Measurements from ENCODE around the gene ATP1A3. TPM values are rescaled to one million over a fixed set of nuclear protein-coding genes. Genes with fewer than 3 reads are reported as not detected.

The ATP1A3 gene
- total RNA-seq, 2 donors from 2014 or later = 4.3 to 6.2 TPM

DNA sequence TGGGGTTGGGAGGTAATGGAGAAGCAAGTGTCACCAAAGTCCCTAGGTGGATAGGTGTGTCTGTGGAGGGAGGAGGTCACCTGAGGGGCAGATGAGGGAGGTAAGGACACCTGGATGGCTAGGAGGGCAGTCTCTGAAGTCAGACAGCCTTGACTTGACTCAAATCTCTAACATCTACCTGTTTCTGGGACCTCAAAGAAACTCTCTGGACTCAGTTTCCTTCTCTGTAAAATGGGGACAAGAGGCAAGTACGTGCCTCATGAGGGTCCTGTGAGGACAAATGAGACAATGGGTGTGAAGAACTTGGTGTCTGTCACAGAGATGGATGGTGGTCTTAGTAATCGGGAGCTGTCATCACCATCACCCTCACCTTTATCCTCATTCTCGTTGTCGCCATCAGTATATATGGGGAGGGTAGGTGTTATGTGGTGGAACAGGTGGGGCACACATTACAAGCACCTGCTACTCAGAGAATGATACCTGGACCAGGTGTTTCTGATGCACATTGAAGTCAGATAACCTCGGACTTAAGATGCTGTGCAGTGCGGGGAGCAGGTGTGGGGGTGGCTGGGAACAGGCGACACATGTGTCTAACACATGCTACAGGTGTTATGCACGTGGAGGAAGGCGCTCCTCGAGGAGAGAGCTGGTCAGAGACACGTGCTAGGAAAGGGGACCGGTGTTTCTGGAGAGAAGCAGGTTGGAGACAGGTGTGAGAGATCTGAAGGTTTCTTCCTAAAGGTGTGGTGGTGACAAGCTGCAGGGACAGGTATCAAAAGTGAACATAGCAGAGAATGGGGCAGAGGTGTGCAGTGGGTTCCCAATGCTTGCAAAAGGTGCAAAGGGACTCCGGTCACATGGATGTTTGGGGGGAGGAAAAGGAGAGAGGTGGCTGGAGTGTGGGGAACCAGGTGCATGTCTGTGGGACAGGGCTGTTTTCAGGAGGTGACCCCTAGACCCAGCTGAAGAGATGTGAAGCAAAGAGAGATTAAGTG lies 69.6 kb downstream of the ATP1A3 start:
- Mint-ChIP-seq H3K36me3 (ENCODE audit: insufficient read depth in 2 of 2) (peaks cover 0 to 4% of the 10 kb centered on the region in 2 donors), H3K4me3 (no peak overlapping the region), H3K27ac (no peak overlapping the region), H3K9me3 (no peaks in the 10 kb centered on the region), H3K4me1 (ENCODE audit: low read depth) (peaks cover 21% of the 10 kb centered on the region), H3K27me3 (ENCODE audit: low read depth) (peaks cover 14% of the 10 kb centered on the region)
- DNase-seq (no peak), ATAC-seq (replicated peaks in 1 of 2) (no peak)

- H3K9me3 Mint-ChIP-seq = no peaks in the 10 kb centered on the region
- H3K27me3 Mint-ChIP-seq (ENCODE audit: low read depth) = peaks cover 14% of the 10 kb centered on the region
- peaks cover 13% of the 10 kb centered on the region for H3K4me1 Mint-ChIP-seq (ENCODE audit: low read depth)
- no peak overlapping the region for H3K4me3 Mint-ChIP-seq
- no peak for DNase-seq
- peaks cover 0 to 2% of the 10 kb centered on the region in 2 donors for H3K36me3 Mint-ChIP-seq (ENCODE audit: insufficient read depth in 2 of 2)
- no peak overlapping the region for H3K27ac Mint-ChIP-seq
- ATAC-seq (replicated peaks in 1 of 2) = no peak
Measured at GRCh38 chr19:41923045-41923788, 70.8 kb downstream of the ATP1A3 start.

- ATAC-seq (replicated peaks in 1 of 2) (no peak), DNase-seq (no peak)
- peaks cover 13% of the 10 kb centered on the region for H3K4me1 Mint-ChIP-seq (ENCODE audit: low read depth)
- H3K9me3 Mint-ChIP-seq = no peaks in the 10 kb centered on the region
- H3K27me3 Mint-ChIP-seq (ENCODE audit: low read depth) = peaks cover 14% of the 10 kb centered on the region
- H3K27ac Mint-ChIP-seq = no peak overlapping the region
- no peaks in the 10 kb centered on the region for H3K36me3 Mint-ChIP-seq (ENCODE audit: insufficient read depth in 2 of 2)
- no peak overlapping the region for H3K4me3 Mint-ChIP-seq
Measured at GRCh38 chr19:41922585-41922984, 71.4 kb downstream of the ATP1A3 start.

DNA sequence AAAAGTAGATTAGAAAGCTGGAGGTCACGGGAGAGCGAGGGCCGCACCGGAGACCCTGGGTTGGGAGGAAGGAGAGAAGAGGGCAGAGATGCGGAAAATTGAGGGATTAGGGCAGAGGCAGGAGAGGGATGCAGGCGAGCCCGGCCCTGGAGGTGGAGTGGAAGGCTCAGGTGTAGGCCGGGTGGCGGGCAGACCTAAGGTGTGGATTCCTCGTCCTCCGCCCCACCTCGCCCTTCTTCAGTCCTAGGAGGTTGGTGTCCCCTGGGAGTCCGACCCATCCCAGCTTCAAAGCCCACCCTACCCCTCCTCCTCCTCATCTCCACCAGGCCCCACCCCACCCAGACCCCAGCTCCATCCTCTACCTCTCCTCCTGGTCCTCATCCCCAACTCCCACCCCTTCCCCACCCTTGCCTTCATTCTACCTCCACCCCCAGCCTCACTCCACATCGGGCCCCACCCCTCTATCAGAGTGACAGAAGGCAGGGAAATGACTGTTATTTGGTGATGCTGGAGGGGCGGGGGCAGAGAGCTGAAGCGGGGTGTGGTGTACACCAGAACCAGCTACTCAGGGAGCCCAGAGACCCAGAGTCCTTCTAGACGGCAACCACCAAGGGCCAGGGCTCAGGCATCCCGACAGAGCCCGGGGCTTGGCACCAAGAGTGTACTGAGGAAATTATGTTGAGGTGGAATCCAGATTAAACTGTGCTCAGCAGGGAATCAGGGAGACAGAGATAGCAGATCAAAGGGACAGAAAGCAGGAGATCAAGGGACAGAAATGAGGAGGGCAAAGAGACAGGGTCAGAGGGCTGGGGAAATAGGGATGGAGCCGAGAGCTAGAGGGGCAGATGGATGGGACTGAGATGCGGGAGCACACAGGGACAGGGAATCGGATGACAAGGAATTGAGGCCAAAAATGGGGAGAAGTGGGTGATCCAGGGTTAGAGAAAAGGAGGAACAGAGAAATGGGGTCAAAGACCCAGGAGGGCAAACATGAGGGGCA lies 72.2 kb downstream of the ATP1A3 start:
- H3K27me3 Mint-ChIP-seq (ENCODE audit: low read depth) = peaks cover 14% of the 10 kb centered on the region
- no peak overlapping the region for H3K27ac Mint-ChIP-seq
- ATAC-seq (replicated peaks in 1 of 2) (no peak), DNase-seq (no peak)
- peaks cover 13% of the 10 kb centered on the region for H3K4me1 Mint-ChIP-seq (ENCODE audit: low read depth)
- no peaks in the 10 kb centered on the region for H3K9me3 Mint-ChIP-seq
- H3K36me3 Mint-ChIP-seq (ENCODE audit: insufficient read depth in 2 of 2) = no peaks in the 10 kb centered on the region
- H3K4me3 Mint-ChIP-seq = no peak overlapping the region

DNA sequence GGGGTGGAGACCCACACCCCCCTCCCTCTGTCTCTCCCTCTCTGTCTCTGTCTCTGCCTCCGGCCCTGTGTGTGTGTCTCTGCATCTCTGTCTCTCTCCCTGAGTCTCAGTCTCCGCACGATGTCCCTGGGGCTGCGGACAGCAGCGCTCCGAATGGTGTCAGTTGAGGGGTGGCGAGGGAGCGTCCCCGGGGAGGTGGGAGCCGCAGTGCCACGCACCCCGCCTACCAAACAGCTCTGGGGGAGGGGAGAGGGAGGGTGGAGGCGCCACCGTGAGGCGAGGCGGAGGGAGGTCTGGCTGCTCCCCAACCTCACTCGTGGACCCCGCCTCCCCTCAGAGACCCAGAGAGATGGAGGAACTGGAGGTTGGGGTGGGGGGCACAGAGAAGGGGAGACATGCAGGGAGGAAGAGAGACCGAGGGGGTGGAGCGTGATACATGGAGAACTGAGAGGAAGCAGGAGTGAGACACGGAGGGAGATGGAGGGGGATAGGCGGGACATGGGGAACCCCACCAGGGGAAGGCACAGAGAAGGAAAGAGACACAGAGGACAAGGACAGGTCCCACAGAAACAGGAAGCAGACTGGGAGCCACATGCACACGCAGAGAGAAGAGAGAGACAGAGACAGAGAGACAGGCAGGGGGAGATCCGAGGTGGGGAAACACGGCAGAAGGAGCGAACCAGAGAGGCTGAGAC lies 73.0 kb downstream of the ATP1A3 start:
- Mint-ChIP-seq H3K9me3 (no peaks in the 10 kb centered on the region), H3K27ac (no peak overlapping the region), H3K27me3 (ENCODE audit: low read depth) (peaks cover 14% of the 10 kb centered on the region), H3K4me1 (ENCODE audit: low read depth) (peaks cover 13% of the 10 kb centered on the region), H3K4me3 (no peak overlapping the region), H3K36me3 (ENCODE audit: insufficient read depth in 2 of 2) (no peaks in the 10 kb centered on the region)
- ATAC-seq (replicated peaks in 1 of 2) = no peak
- DNase-seq = no peak

DNA sequence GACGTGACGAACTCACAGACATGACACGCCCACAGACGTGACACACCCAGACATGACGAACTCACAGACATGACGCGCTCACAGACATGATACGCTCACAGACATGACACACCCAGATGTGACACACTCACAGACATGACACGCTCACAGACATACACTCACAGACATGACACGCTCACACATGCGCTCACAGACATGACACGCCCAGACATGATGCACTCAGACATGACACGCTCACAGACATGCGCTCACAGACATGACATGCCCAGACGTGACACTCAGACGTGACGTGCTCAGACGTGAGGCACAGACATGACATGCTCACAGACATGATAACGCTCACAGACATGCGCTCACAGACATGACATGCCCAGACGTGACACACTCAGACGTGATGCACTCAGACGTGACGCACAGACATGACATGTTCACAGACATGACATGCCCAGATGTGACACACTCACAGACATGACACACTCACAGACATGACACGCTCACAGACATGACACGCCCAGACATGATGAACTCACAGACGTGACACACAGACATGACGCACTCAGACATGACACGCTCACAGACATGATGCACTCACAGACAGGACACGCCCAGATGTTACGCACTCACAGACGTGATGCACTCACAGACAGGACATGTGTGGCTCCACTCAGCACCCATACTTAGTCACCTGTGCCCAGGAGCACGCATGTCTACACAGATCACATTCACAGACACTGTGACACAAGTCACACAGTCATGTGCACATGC lies 73.9 kb downstream of the ATP1A3 start:
- no peak for DNase-seq
- H3K36me3 Mint-ChIP-seq (ENCODE audit: insufficient read depth in 2 of 2) = no peaks in the 10 kb centered on the region
- peaks cover 13% of the 10 kb centered on the region for H3K4me1 Mint-ChIP-seq (ENCODE audit: low read depth)
- peak in 1 of 2 donors; percentile 30 for ATAC-seq (replicated peaks in 1 of 2)
- H3K4me3 Mint-ChIP-seq = no peak overlapping the region
- no peaks in the 10 kb centered on the region for H3K9me3 Mint-ChIP-seq
- H3K27me3 Mint-ChIP-seq (ENCODE audit: low read depth) = peaks cover 14% of the 10 kb centered on the region
- H3K27ac Mint-ChIP-seq = no peak overlapping the region

DNA sequence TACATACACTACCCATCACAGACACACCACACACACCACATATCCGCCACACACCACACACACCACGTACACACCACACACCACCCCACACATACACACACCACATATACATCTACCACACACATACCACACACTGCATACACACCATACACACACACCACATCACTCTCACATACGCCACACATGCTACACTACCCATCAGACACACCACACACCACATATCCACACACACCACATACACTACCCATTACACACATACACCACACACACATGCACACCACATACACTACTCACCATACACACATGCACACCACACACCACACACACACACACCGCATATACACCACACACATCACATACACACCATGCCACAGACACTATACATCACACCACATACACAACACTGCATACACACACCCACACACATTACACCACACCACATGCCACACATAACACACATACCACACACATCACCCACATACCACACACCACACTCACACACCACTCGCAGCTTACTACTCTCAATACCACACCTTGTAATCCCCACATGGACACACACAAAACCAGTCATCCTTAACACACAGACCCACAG lies 75.3 kb downstream of the ATP1A3 start:
- Mint-ChIP-seq H3K27ac (no peak overlapping the region), H3K27me3 (ENCODE audit: low read depth) (peaks cover 14% of the 10 kb centered on the region), H3K4me3 (no peak overlapping the region), H3K9me3 (no peaks in the 10 kb centered on the region), H3K4me1 (ENCODE audit: low read depth) (peaks cover 21% of the 10 kb centered on the region), H3K36me3 (ENCODE audit: insufficient read depth in 2 of 2) (no peaks in the 10 kb centered on the region)
- no peak for DNase-seq
- peak in 1 of 2 donors; percentile 11 for ATAC-seq (replicated peaks in 1 of 2)

- no peak overlapping the region for H3K4me3 Mint-ChIP-seq
- no peaks in the 10 kb centered on the region for H3K36me3 Mint-ChIP-seq (ENCODE audit: insufficient read depth in 2 of 2)
Measured at GRCh38 chr19:41918095-41918494, 75.9 kb downstream of the ATP1A3 start.

DNA sequence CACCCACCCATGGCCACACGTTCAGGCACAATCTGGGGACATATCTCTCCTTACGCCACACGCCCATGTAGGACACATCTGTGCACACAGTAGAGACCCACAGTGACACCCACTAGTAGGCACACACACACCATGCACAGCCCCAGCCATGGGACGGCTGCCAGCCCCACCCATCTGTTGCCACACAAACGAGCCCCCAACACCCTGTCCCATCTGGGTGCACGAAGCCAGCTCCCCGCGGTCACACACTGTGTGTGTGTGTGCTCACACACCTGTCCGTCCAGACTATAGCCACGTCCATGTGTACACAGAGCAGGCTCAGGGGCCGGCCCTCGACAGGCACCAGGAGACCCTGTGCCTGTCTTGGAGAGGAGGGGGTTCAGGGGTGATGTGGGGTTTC lies 76.4 kb downstream of the ATP1A3 start:
- Mint-ChIP-seq H3K9me3 (no peaks in the 10 kb centered on the region), H3K27ac (no peak overlapping the region), H3K4me3 (no peak overlapping the region), H3K36me3 (ENCODE audit: insufficient read depth in 2 of 2) (no peaks in the 10 kb centered on the region), H3K4me1 (ENCODE audit: low read depth) (peaks cover 18% of the 10 kb centered on the region), H3K27me3 (ENCODE audit: low read depth) (peaks cover 7% of the 10 kb centered on the region)
- ATAC-seq (replicated peaks in 1 of 2) (peak in 1 of 2 donors; percentile 5), DNase-seq (no peak)

More at GRCh38 chr19:41918095-41918494, 75.9 kb downstream of the ATP1A3 start:
- H3K4me1 Mint-ChIP-seq (ENCODE audit: low read depth) = peaks cover 20% of the 10 kb centered on the region
- H3K27ac Mint-ChIP-seq = no peak overlapping the region
- DNase-seq = no peak
- peaks cover 9% of the 10 kb centered on the region for H3K27me3 Mint-ChIP-seq (ENCODE audit: low read depth)
- H3K9me3 Mint-ChIP-seq = no peaks in the 10 kb centered on the region
- ATAC-seq (replicated peaks in 1 of 2) = peak in 1 of 2 donors; percentile 6

Measured in activated T-cell treated with anti-CD3 and anti-CD28 coated beads, Interleukin-2, amount 50 U/mL, for 72 hours (primary cell).